IPS-NIHi11 (cell line): Measurements from ENCODE around the gene CDKN2A.

Experiments
- DNase-seq: peaks from one replicate; pipeline ENCODE4 v3.0.0; 2012; ENCODE audit warnings: mixed read lengths, low spot score

CDKN2A gene

DNA sequence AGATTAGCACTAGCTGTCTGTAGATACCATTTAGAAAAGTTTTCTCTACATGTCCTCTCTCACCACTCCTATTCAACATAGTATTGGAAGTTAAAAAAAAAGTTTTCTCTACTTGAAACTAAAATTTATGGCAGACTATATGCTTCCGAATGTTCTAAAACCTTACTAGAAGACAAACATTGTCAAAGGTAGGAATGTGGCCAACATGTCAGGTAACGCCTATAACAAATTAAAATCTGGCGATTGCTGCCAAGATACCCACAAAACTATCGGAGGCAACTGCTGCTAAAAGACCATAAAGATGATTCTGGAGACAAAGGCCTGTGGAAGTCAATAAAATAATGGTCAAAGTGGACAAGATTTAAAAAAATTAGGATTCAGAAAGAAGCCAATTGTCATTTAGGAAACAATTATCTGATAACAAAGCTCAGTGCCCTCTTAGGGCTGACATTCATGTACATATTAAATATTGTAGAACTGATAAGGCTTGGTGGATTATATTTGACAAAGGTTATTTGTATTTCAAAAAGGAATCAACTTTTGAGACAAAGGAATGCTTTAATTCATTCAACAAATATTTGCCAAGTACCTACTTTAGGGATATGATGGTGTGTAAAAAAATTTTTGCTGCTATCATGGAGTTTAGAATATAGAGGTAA lies 52.7 kb downstream of the CDKN2A start:
- no peak for DNase-seq

DNA sequence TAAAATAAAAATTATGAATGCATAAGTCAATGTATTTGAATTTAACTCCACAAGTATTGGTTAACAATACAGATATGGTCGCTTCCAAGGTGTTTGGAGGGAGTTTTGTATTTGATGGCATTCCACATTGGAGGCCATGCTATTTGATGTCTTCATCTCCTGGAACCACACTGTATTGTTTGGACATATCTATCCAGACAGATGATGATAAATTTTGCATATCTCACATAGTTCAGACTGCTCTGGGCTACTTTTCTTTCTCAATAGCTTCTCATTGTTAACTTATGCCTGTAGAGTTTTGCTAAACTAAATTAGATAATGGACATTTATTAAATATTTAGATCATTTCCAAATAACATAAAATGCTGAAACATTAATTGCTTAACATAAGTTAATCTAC lies 58.0 kb downstream of the CDKN2A start:
- no peak for DNase-seq

DNA sequence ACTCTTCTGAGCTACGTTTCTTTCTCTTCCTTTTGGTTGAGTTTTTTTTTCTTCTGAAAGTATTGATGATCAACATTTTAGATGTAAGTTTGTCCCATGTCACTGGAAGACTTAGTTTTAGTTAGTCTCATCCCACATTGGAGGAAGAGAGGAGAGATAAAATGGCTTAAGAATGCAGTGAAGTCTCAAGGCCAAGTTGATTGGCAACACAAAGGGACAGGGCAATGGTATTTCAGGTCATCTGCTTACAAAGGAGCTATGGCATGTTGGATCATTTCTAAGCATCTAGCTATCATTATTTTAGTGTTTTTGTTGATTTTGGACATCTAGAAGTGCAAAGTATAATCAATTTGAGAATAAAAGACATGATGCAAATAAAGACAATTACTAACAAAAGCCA lies 58.6 kb downstream of the CDKN2A start:
- no peak for DNase-seq

DNA sequence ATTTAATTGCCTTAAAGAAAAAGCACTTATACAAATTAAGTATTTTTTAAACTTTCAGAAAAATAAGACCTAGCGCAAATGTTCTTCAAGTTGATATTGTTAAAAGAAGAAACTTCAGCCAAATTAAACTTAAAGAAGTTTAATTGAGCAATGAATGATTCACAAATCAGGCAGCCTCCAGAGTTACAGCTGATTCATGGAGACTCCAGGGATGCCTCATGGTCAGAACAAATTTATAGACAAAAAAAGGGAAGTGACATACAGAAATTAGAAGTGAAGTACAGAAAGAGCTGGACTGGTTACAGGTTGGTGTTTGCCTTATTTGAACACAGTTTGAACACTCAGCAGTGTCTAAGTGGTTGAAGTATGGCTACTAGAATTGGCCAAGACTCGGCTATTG lies 60.3 kb downstream of the CDKN2A start:
- no peak for DNase-seq

DNA sequence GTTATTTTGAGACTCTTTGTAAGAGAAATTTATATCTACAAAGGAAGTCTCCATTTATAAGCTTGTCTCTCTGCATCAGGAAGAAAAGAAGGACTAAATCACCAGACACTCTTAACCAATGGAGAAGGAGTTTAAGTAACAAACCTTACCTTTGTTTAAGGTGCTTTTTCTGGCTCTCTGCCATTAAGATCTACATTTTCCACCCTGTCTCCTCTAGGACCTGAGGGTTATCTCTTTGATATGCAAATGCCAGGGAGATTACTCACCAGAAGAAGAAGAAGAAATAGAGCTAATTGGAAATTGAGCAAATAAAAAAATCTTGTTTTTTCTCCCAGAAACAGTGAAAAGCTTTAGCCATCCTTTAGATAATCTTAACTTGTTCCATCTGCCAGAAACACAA lies 60.9 kb downstream of the CDKN2A start:
- no peak for DNase-seq

DNA sequence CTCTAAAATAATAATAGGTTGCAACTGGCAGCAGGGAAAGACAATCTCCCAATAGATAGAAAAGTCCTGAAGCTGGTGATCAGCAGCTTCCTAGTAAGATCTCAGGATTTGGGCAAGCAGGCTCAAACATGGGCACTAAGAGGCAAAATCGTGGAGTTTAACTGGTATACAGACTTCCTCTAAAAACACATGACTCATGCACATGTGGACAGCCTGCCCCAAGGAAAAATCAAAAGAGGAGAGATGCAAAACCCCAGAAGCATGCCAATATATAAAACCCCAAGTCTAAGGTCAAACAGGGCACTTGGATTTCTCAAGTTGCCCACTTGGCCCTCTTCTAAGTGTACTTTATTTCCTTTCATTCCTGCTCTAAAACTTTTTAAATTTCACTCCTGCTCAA lies 62.8 kb downstream of the CDKN2A start:
- DNase-seq = no peak

DNA sequence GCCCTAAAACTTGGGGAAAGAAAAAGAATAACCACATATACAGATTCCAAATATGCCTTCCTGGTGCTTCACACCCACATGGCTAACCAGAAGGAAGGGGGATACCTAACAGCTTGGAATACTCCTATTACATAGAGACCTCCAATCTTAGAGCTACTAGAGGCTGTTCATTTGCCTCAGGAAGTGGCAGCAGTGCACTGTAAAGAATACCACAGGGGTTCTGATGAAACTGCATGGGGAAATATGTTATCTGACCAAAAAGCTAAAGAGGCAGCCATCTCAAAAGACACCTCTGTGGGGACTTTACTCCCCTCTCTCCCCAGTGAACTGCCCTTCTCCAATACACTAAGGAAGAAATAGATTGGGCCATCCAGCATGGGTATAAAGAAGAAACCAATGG lies 66.4 kb downstream of the CDKN2A start:
- DNase-seq = no peak

DNA sequence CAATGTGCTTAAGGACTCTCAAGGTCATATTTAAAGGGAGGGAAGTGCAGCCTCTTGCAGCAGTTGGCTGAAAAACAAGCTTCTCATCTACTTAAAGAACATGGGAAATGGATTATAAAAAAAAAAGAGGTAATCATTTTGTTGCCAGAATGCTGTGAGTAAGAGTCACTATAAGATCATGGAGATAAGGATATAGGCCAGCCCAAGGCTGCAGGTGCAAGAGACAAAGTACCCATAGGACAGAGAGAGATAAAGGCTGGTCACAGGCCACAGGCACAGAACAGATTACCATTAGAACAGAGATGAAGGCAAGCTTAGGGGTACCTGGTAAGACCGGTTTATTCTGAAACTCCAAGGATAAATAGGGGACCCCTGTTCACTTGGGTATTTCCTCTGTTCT lies 70.5 kb downstream of the CDKN2A start:
- no peak for DNase-seq

DNA sequence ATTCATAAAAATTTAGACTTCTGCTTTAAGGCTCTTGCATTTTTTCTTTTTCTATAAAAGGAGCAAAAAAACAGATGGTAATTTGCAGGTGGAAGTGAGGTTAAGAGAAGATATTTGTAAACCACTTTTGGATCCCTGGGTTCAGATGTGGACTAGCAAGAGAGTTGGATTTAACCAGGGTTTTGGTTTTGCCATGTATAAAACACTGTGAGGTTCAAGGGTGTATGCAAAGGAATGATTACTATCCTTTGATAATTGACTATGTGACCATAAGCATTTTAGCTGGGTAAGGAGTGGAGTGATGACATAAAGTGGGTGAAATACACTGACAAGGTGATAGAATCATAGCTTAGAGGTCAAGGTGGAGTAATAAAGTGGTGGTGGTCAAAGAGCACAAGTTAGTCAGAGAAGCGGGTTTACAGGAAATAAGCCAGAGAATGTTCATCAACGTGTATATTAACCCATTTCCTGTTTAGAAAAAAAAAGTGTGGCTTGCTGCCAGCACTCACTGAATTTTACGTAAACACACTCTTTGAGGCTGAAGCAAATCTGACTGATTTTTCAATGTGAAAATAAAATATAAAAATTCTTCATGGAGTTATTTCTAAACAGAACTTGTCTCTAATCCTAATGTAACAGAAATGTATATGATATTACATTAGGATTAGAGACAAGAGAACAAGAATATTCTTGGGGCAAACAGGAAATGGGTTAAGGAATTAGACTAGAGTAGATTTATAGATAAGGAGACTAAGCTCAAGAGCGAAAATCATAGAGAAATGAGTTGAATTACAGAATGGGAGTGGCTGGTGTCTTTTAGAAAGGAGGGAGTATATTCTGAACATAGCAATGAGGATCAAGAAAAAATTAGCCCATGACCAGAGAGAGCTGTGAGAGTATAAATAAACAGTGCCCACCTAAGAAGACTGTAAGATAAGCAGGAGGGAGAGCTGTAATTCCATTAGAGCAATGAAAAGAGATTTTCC lies 74.5 kb downstream of the CDKN2A start:
- no peak for DNase-seq
